HG02759 (cell line): ENCODE results near the gene SULT4A1.

Experiments
- ATAC-seq: cut with Tn5 transposase; IDR thresholded peaks from one replicate; pipeline ENCODE4 v1.9.1; 2021; ENCODE audit warnings: mild to moderate bottlenecking, moderate library complexity; ENCODE audit not compliant: unreplicated experiment

SULT4A1 gene

GRCh38 chr22:43845981-43846380 lies 16.3 kb downstream of the SULT4A1 start:
- ATAC-seq, result no peak

GRCh38 chr22:43844560-43845545 lies 17.5 kb downstream of the SULT4A1 start:
- ATAC-seq, result no peak

- no peak for ATAC-seq
Measured at GRCh38 chr22:43843783-43844530, 18.4 kb downstream of the SULT4A1 start.

- no peak for ATAC-seq
Measured at GRCh38 chr22:43841742-43842141, 20.6 kb downstream of the SULT4A1 start.

GRCh38 chr22:43840851-43841250 lies 21.5 kb downstream of the SULT4A1 start:
- no peak for ATAC-seq

- ATAC-seq, result no peak
Measured at GRCh38 chr22:43840431-43840830, 21.9 kb downstream of the SULT4A1 start.

- no peak for ATAC-seq
Measured at GRCh38 chr22:43839781-43840180, 22.5 kb downstream of the SULT4A1 start.

- no peak for ATAC-seq
Measured at GRCh38 chr22:43838571-43839307, 23.6 kb downstream of the SULT4A1 start.

GRCh38 chr22:43838161-43838560 lies 24.2 kb downstream of the SULT4A1 start:
- no peak for ATAC-seq

- ATAC-seq, result no peak
Measured at GRCh38 chr22:43837666-43838065, 24.6 kb downstream of the SULT4A1 start.

- ATAC-seq, result no peak
Measured at GRCh38 chr22:43835736-43836135, 26.6 kb downstream of the SULT4A1 start.

GRCh38 chr22:43835166-43835565 lies 27.1 kb downstream of the SULT4A1 start:
- ATAC-seq, result no peak

GRCh38 chr22:43833286-43834240 lies 28.8 kb downstream of the SULT4A1 start:
- ATAC-seq, result no peak

- ATAC-seq, result no peak
Measured at GRCh38 chr22:43832393-43833265, 29.7 kb downstream of the SULT4A1 start.

- no peak for ATAC-seq
Measured at GRCh38 chr22:43831561-43832392, 30.5 kb downstream of the SULT4A1 start.

GRCh38 chr22:43830931-43831560 lies 31.3 kb downstream of the SULT4A1 start:
- no peak for ATAC-seq

- no peak for ATAC-seq
Measured at GRCh38 chr22:43829904-43830851, 32.1 kb downstream of the SULT4A1 start.
